Liver (tissue), 3 donors: ENCODE results near the gene SOX8.

ENCODE experiments used
- ATF3 ChIP-seq: IDR thresholded peaks from 2 replicates; pipeline ENCODE4 v1.6.1; 2016; ENCODE audit warnings: antibody characterized with exemption
- FOXA2 ChIP-seq: IDR thresholded peaks from 2 replicates; pipeline ENCODE4 v1.6.1; 2016; ENCODE audit warnings: antibody characterized with exemption
- GABPA ChIP-seq, 2 donors: IDR thresholded peaks in 1 of 2; conservative IDR thresholded peaks in 1 of 2; 2 replicates each; pipeline ENCODE4 v1.6.1; 2016; ENCODE audit warnings: antibody characterized with exemption in 2 of 2, mild to moderate bottlenecking in 1 of 2, moderate library complexity in 1 of 2
- JUND ChIP-seq, 2 donors: IDR thresholded peaks; 2 replicates each; pipeline ENCODE4 v1.6.1; 2016; ENCODE audit warnings: antibody characterized with exemption in 2 of 2
- YY1 ChIP-seq: IDR thresholded peaks from 2 replicates; pipeline ENCODE4 v1.6.1; 2016; ENCODE audit warnings: antibody characterized with exemption, mild to moderate bottlenecking
- ZBTB33 ChIP-seq: IDR thresholded peaks from 2 replicates; pipeline ENCODE4 v1.6.1; 2016; ENCODE audit warnings: antibody characterized with exemption
- TF ChIP-seq, protein P1 (sequence below): fragments of 150-350 bp; IDR thresholded peaks from 2 replicates; pipeline ENCODE4 v1.5.1; 2017; ENCODE audit warnings: improper control_type of control experiment, low read depth, low read length; ENCODE audit not compliant: missing input control
- TF ChIP-seq, protein P2 (sequence below): IDR thresholded peaks from 2 replicates; pipeline ENCODE4 v1.6.1; 2016; ENCODE audit warnings: antibody characterized with exemption, mild to moderate bottlenecking
- donor health status: healthy.
- donor health status: healthy.

- TF ChIP-seq, protein P1, sequence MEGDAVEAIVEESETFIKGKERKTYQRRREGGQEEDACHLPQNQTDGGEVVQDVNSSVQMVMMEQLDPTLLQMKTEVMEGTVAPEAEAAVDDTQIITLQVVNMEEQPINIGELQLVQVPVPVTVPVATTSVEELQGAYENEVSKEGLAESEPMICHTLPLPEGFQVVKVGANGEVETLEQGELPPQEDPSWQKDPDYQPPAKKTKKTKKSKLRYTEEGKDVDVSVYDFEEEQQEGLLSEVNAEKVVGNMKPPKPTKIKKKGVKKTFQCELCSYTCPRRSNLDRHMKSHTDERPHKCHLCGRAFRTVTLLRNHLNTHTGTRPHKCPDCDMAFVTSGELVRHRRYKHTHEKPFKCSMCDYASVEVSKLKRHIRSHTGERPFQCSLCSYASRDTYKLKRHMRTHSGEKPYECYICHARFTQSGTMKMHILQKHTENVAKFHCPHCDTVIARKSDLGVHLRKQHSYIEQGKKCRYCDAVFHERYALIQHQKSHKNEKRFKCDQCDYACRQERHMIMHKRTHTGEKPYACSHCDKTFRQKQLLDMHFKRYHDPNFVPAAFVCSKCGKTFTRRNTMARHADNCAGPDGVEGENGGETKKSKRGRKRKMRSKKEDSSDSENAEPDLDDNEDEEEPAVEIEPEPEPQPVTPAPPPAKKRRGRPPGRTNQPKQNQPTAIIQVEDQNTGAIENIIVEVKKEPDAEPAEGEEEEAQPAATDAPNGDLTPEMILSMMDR, result no peak
- TF ChIP-seq GABPA (IDR thresholded peaks at IDR 0.05 in 1 of 2, conservative IDR thresholded peaks at IDR 0.05 in 1 of 2), result no peak
- TF ChIP-seq, protein P2, sequence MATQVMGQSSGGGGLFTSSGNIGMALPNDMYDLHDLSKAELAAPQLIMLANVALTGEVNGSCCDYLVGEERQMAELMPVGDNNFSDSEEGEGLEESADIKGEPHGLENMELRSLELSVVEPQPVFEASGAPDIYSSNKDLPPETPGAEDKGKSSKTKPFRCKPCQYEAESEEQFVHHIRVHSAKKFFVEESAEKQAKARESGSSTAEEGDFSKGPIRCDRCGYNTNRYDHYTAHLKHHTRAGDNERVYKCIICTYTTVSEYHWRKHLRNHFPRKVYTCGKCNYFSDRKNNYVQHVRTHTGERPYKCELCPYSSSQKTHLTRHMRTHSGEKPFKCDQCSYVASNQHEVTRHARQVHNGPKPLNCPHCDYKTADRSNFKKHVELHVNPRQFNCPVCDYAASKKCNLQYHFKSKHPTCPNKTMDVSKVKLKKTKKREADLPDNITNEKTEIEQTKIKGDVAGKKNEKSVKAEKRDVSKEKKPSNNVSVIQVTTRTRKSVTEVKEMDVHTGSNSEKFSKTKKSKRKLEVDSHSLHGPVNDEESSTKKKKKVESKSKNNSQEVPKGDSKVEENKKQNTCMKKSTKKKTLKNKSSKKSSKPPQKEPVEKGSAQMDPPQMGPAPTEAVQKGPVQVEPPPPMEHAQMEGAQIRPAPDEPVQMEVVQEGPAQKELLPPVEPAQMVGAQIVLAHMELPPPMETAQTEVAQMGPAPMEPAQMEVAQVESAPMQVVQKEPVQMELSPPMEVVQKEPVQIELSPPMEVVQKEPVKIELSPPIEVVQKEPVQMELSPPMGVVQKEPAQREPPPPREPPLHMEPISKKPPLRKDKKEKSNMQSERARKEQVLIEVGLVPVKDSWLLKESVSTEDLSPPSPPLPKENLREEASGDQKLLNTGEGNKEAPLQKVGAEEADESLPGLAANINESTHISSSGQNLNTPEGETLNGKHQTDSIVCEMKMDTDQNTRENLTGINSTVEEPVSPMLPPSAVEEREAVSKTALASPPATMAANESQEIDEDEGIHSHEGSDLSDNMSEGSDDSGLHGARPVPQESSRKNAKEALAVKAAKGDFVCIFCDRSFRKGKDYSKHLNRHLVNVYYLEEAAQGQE, result no peak
- no peak for TF ChIP-seq YY1
- TF ChIP-seq FOXA2, result no peak
- no peak for TF ChIP-seq ATF3
- TF ChIP-seq JUND (IDR thresholded peaks at IDR 0.05), result no peak
- TF ChIP-seq ZBTB33, result no peak
Observed at GRCh38 chr16:979859-980594, 1.5 kb upstream of the SOX8 start.
